Tibial artery (tissue), 4 donors: ENCODE measurements around the gene FLCN.

ENCODE experiments used
- DNase-seq, 2 donors: peaks; one replicate each; pipeline ENCODE4 v3.0.0-alpha.2; 2019
- H3K27ac ChIP-seq, 2 donors: fragments of 200-600 bp; sonication (generic) in 1 of 2; 1 replicate in 1 of 2; 2 replicates in 1 of 2; pipeline ENCODE4 v1.5.1; 2018 to 2019; ENCODE audit warnings: mild to moderate bottlenecking in 1 of 2
- H3K27me3 ChIP-seq, 2 donors: fragments of 200-600 bp; sonication (generic) in 1 of 2; one replicate each; pipeline versions ENCODE4 v1.5.1 to v1.6.0; 2016 to 2019
- H3K36me3 ChIP-seq, 3 donors: fragments of 200-600 bp; sonication (generic) in 2 of 3; one replicate each; pipeline ENCODE4 v1.5.1; 2016 to 2019; ENCODE audit warnings: mild to moderate bottlenecking in 2 of 3
- H3K4me1 ChIP-seq, 4 donors: fragments of 200-600 bp; sonication (generic) in 2 of 4; 1 replicate in 3 of 4; 2 replicates in 1 of 4; pipeline ENCODE4 v1.5.1; 2016 to 2019
- H3K4me3 ChIP-seq, 2 donors: fragments of 200-600 bp; sonication (generic) in 1 of 2; 1 replicate in 1 of 2; 2 replicates in 1 of 2; pipeline ENCODE4 v1.5.1; 2018 to 2019; ENCODE audit warnings: mild to moderate bottlenecking in 2 of 2
- H3K9me3 ChIP-seq, 3 donors: fragments of 200-600 bp; sonication (generic) in 1 of 3; one replicate each; pipeline ENCODE4 v1.5.1; 2016 to 2019
- CTCF ChIP-seq, 2 experiments: fragments of 200-600 bp in 1 of 2; fragments of 450-650 bp in 1 of 2; IDR thresholded peaks; one replicate each; pipeline ENCODE4 v1.5.1; 2017 to 2019; ENCODE audit warnings: antibody characterized with exemption in 2 of 2, mild to moderate bottlenecking in 1 of 2, moderate library complexity in 1 of 2
- intact Hi-C: fragments of 100-400 bp; cut with DNase I; formaldehyde crosslinking; loops from one replicate; pipeline ENCODE4 v1.15.0; 2023; ENCODE audit warnings: low total_unique reads

The FLCN gene

GRCh38 chr17:17206124-17206912, 30.6 kb downstream of the FLCN start, which contains the start of gene PLD6:
Gene PLD6, minus strand, starts transcription at chr17:17206333. Its CDS starts 47 bp downstream, at chr17:17206286.
- Histone ChIP-seq H3K36me3 (peaks cover 0 to 15% (median 0%) of the 10 kb centered on the region in 3 donors), H3K4me1 (peaks cover 6 to 44% (median 39%) of the 10 kb centered on the region in 4 donors), H3K4me3 (peak within 1 kb of the TSS; percentile 47 to 62), H3K27ac (peak within 1 kb of the TSS; percentile 75 to 84), H3K27me3 (no peaks in the 10 kb centered on the region), H3K9me3 (no peaks in the 10 kb centered on the region)
- DNase-seq: peak; percentile 59 to 89
- TF ChIP-seq CTCF (IDR thresholded peaks at IDR 0.05): no peak
- intact Hi-C loops: loop anchor here (10.0 kb wide), 2 partner anchors 172 to 202 kb away; no protein-coding TSS in a partner anchor

DNA sequence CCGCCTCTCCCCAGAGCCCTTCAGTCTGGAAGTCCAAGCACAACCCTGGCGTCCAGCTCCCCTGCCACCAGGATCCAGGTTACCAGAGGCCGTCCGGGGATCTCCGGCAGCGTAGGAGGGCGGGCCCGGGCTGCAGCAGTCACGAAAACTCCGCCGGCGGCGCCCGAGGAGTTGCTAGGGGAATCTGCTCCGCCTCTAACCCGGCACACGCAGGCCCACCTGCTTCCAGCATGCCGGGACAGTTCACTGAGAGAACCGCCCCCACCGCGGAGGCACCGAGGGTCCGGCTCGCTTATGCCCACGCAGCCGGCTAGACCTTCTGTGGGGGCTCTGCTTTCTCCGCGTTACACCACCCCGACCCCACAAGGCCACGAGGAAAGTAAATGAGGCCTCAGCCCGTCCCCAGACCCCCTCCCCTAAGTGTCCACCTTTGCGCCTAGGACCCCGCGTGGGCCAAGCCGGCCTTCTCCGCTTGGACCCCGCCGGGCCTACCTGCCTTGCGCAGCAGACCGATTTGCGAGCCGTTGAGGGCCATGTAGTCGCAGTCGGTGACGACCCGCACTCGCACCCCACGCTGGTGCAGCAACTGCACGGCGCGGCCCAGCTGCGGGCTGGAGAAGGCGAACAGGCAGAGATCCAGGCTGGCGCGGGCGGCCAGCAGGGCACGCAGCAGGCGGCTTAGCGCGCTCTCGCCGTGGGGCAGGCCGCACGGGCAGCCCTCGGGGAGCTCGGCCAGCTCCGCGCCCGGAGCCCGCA, 31.4 kb downstream of the FLCN start:
- Histone ChIP-seq H3K4me3 (peak overlapping the region; percentile 47 to 62), H3K36me3 (peaks cover 0 to 11% (median 0%) of the 10 kb centered on the region in 3 donors), H3K27me3 (no peaks in the 10 kb centered on the region), H3K9me3 (no peaks in the 10 kb centered on the region), H3K27ac (peak overlapping the region; percentile 75 to 84), H3K4me1 (peaks cover 6 to 44% (median 39%) of the 10 kb centered on the region in 4 donors)
- intact Hi-C loops: loop anchor here (10.0 kb wide), 2 partner anchors 171 to 201 kb away; no protein-coding TSS in a partner anchor
- peak; percentile 54 to 78 for DNase-seq
- no peak for TF ChIP-seq CTCF (IDR thresholded peaks at IDR 0.05)

- Histone ChIP-seq H3K9me3 (no peaks in the 10 kb centered on the region), H3K27ac (peak overlapping the region; percentile 75 to 84), H3K4me3 (peak overlapping the region in 1 of 2 donors; percentile 62), H3K27me3 (no peaks in the 10 kb centered on the region), H3K4me1 (peaks cover 6 to 44% (median 39%) of the 10 kb centered on the region in 4 donors), H3K36me3 (peaks cover 0 to 11% (median 0%) of the 10 kb centered on the region in 3 donors)
- DNase-seq: no peak
- no peak for TF ChIP-seq CTCF (IDR thresholded peaks at IDR 0.05)
- intact Hi-C loops: loop anchor here (10.0 kb wide), 2 partner anchors 170 to 200 kb away; no protein-coding TSS in a partner anchor
These were observed 32.2 kb downstream of the FLCN start for GRCh38 chr17:17204635-17205231.

GRCh38 chr17:17204041-17204591, 32.9 kb downstream of the FLCN start:
- Histone ChIP-seq H3K36me3 (peaks cover 0 to 11% (median 0%) of the 10 kb centered on the region in 3 donors), H3K4me3 (peak overlapping the region in 1 of 2 donors; percentile 6), H3K27ac (peak overlapping the region; percentile 75 to 76), H3K27me3 (no peaks in the 10 kb centered on the region), H3K4me1 (peaks cover 6 to 44% (median 39%) of the 10 kb centered on the region in 4 donors), H3K9me3 (no peaks in the 10 kb centered on the region)
- intact Hi-C loops: loop anchor here (10.0 kb wide), 2 partner anchors 169 to 199 kb away; no protein-coding TSS in a partner anchor
- TF ChIP-seq CTCF (IDR thresholded peaks at IDR 0.05): no peak
- peak; percentile 52 to 87 for DNase-seq
